ENCODE measurements around the gene MAST3. TPM values are rescaled to one million over a fixed set of nuclear protein-coding genes. Genes with fewer than 3 reads are reported as not detected.
A peak's percentile ranks its signal among the peaks of the same experiment; 100 is the strongest.

The MAST3 gene
- total RNA-seq, 2 donors from 2014 or later: 30.3 to 31.4 TPM

- Mint-ChIP-seq H3K36me3 (no peaks in the 10 kb centered on the region), H3K4me1 (ENCODE audit: low read depth in 2 of 2) (peaks cover 20 to 30% of the 10 kb centered on the region in 2 donors), H3K4me3 (peak overlapping the region; percentile 60), H3K27me3 (no peaks in the 10 kb centered on the region), H3K27ac (no peak overlapping the region), H3K9me3 (no peaks in the 10 kb centered on the region)
- ATAC-seq (no peak), DNase-seq (ENCODE audit: low spot score) (no peak)
Measured at GRCh38 chr19:18110609-18111232, 13.1 kb downstream of the MAST3 start.

- peak in 1 of 2 donors; percentile 50 for ATAC-seq
Measured at GRCh38 chr19:18112989-18113478, 15.5 kb downstream of the MAST3 start.

GRCh38 chr19:18113827-18114226 is 16.2 kb downstream of the MAST3 start:
- ATAC-seq: no peak
- Mint-ChIP-seq H3K4me3 (no peak overlapping the region), H3K27me3 (no peaks in the 10 kb centered on the region), H3K36me3 (no peaks in the 10 kb centered on the region), H3K9me3 (no peaks in the 10 kb centered on the region), H3K27ac (no peak overlapping the region), H3K4me1 (ENCODE audit: low read depth in 2 of 2) (peaks cover 24 to 39% of the 10 kb centered on the region in 2 donors)
- DNase-seq (ENCODE audit: low spot score): no peak

More at GRCh38 chr19:18112989-18113478, 15.5 kb downstream of the MAST3 start:
- Mint-ChIP-seq H3K27ac (peak overlapping the region in 1 of 2 donors; percentile 23), H3K27me3 (no peaks in the 10 kb centered on the region), H3K9me3 (no peaks in the 10 kb centered on the region), H3K4me3 (no peak overlapping the region), H3K4me1 (ENCODE audit: low read depth in 2 of 2) (peaks cover 23 to 39% of the 10 kb centered on the region in 2 donors), H3K36me3 (no peaks in the 10 kb centered on the region)
- DNase-seq (ENCODE audit: low spot score): peak; percentile 81

DNA sequence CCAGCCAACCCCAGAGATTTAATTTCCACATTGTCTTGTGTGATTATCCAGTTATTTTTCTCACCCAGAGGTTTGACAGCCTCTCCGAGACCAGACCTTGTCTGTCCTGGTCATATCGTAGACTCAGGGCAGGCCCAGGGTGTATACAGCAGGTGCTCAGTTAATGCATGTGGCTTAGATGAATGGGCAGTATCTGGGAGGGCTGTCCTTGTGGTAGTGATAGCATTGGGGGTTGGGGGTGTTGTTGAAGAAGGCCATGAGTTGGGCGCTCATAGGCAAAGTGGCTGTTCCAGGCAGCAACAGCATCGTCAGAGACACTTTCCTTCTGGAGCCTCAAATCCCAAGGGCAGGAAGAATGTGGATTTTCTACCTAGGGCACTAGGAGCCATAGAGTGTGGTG is 16.9 kb downstream of the MAST3 start:
- DNase-seq (ENCODE audit: low spot score) (no peak), ATAC-seq (no peak)
- no peaks in the 10 kb centered on the region for H3K9me3 Mint-ChIP-seq
- H3K27ac Mint-ChIP-seq: no peak overlapping the region
- no peak overlapping the region for H3K4me3 Mint-ChIP-seq
- no peaks in the 10 kb centered on the region for H3K36me3 Mint-ChIP-seq
- H3K27me3 Mint-ChIP-seq: no peaks in the 10 kb centered on the region
- peaks cover 27 to 39% of the 10 kb centered on the region in 2 donors for H3K4me1 Mint-ChIP-seq (ENCODE audit: low read depth in 2 of 2)

GRCh38 chr19:18117364-18117691 is 19.8 kb downstream of the MAST3 start:
- no peak for ATAC-seq
- Mint-ChIP-seq H3K27ac (peak overlapping the region; percentile 52 to 69), H3K36me3 (no peaks in the 10 kb centered on the region), H3K27me3 (no peaks in the 10 kb centered on the region), H3K9me3 (no peaks in the 10 kb centered on the region), H3K4me1 (ENCODE audit: low read depth in 2 of 2) (peaks cover 34 to 47% of the 10 kb centered on the region in 2 donors), H3K4me3 (peak overlapping the region; percentile 82)
- no peak for DNase-seq (ENCODE audit: low spot score)

- no peaks in the 10 kb centered on the region for H3K27me3 Mint-ChIP-seq
- ATAC-seq (peak; percentile 96 to 97), DNase-seq (ENCODE audit: low spot score) (peak; percentile 97)
- peak overlapping the region; percentile 52 to 81 for H3K27ac Mint-ChIP-seq
- no peaks in the 10 kb centered on the region for H3K36me3 Mint-ChIP-seq
- peaks cover 29 to 44% of the 10 kb centered on the region in 2 donors for H3K4me1 Mint-ChIP-seq (ENCODE audit: low read depth in 2 of 2)
- H3K9me3 Mint-ChIP-seq: no peaks in the 10 kb centered on the region
- peak overlapping the region; percentile 87 for H3K4me3 Mint-ChIP-seq
Measured at GRCh38 chr19:18117692-18118378, 20.3 kb downstream of the MAST3 start.

- no peak for ATAC-seq
- H3K4me1 Mint-ChIP-seq (ENCODE audit: low read depth in 2 of 2): peaks cover 30 to 44% of the 10 kb centered on the region in 2 donors
- H3K27me3 Mint-ChIP-seq: no peaks in the 10 kb centered on the region
- no peak for DNase-seq (ENCODE audit: low spot score)
- no peaks in the 10 kb centered on the region for H3K9me3 Mint-ChIP-seq
- peak overlapping the region; percentile 77 to 81 for H3K27ac Mint-ChIP-seq
- H3K36me3 Mint-ChIP-seq: no peaks in the 10 kb centered on the region
- H3K4me3 Mint-ChIP-seq: peak overlapping the region; percentile 87
Measured at GRCh38 chr19:18118420-18119012, 20.9 kb downstream of the MAST3 start.

GRCh38 chr19:18119013-18119716 is 21.6 kb downstream of the MAST3 start:
- Mint-ChIP-seq H3K27me3 (no peaks in the 10 kb centered on the region), H3K4me1 (ENCODE audit: low read depth in 2 of 2) (peaks cover 31 to 39% of the 10 kb centered on the region in 2 donors), H3K27ac (peak overlapping the region; percentile 77 to 81), H3K4me3 (peak overlapping the region; percentile 87), H3K9me3 (no peaks in the 10 kb centered on the region), H3K36me3 (no peaks in the 10 kb centered on the region)
- no peak for DNase-seq (ENCODE audit: low spot score)
- ATAC-seq: no peak

DNA sequence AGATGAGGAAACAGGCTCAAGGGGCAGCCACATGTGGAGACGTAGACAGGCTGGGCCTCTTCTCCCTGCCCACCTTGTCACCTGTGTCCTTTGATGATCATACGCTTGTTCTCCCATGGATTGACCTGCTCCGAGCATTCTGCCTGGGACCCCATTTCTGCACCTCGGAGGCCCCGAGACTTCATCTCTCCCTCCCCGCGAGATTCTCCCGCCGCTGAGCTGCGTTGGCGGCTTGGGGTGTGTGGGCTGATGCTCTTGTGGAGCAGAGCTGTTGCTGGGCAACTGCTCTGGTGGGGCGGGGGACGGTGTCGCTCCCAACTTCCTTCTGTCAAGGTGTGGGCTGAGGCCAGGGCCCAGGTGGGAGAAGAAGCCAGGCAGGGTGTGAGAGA is 22.1 kb downstream of the MAST3 start:
- peak overlapping the region; percentile 87 for H3K4me3 Mint-ChIP-seq
- peaks cover 33 to 38% of the 10 kb centered on the region in 2 donors for H3K4me1 Mint-ChIP-seq (ENCODE audit: low read depth in 2 of 2)
- no peak for ATAC-seq
- H3K27me3 Mint-ChIP-seq: no peaks in the 10 kb centered on the region
- H3K9me3 Mint-ChIP-seq: no peaks in the 10 kb centered on the region
- no peak for DNase-seq (ENCODE audit: low spot score)
- H3K27ac Mint-ChIP-seq: peak overlapping the region; percentile 77 to 81
- H3K36me3 Mint-ChIP-seq: no peaks in the 10 kb centered on the region

GRCh38 chr19:18120127-18120526 is 22.5 kb downstream of the MAST3 start:
- Mint-ChIP-seq H3K27me3 (no peaks in the 10 kb centered on the region), H3K4me1 (ENCODE audit: low read depth in 2 of 2) (peaks cover 33% of the 10 kb centered on the region in 2 donors), H3K4me3 (peak overlapping the region; percentile 87), H3K36me3 (no peaks in the 10 kb centered on the region), H3K9me3 (no peaks in the 10 kb centered on the region), H3K27ac (peak overlapping the region; percentile 77 to 81)
- ATAC-seq (no peak), DNase-seq (ENCODE audit: low spot score) (no peak)

GRCh38 chr19:18121166-18121565 is 23.6 kb downstream of the MAST3 start:
- Mint-ChIP-seq H3K9me3 (no peaks in the 10 kb centered on the region), H3K27me3 (no peaks in the 10 kb centered on the region), H3K4me1 (ENCODE audit: low read depth in 2 of 2) (peaks cover 27% of the 10 kb centered on the region in 2 donors), H3K27ac (no peak overlapping the region), H3K36me3 (peaks cover 3% of the 10 kb centered on the region), H3K4me3 (no peak overlapping the region)
- DNase-seq (ENCODE audit: low spot score) (no peak), ATAC-seq (no peak)

- DNase-seq (ENCODE audit: low spot score) (no peak), ATAC-seq (no peak)
- Mint-ChIP-seq H3K27ac (peak overlapping the region in 1 of 2 donors; percentile 21), H3K9me3 (no peaks in the 10 kb centered on the region), H3K27me3 (no peaks in the 10 kb centered on the region), H3K4me1 (ENCODE audit: low read depth in 2 of 2) (peaks cover 20 to 24% of the 10 kb centered on the region in 2 donors), H3K36me3 (peaks cover 4% of the 10 kb centered on the region), H3K4me3 (no peak overlapping the region)
Measured at GRCh38 chr19:18122424-18122823, 24.8 kb downstream of the MAST3 start.

DNA sequence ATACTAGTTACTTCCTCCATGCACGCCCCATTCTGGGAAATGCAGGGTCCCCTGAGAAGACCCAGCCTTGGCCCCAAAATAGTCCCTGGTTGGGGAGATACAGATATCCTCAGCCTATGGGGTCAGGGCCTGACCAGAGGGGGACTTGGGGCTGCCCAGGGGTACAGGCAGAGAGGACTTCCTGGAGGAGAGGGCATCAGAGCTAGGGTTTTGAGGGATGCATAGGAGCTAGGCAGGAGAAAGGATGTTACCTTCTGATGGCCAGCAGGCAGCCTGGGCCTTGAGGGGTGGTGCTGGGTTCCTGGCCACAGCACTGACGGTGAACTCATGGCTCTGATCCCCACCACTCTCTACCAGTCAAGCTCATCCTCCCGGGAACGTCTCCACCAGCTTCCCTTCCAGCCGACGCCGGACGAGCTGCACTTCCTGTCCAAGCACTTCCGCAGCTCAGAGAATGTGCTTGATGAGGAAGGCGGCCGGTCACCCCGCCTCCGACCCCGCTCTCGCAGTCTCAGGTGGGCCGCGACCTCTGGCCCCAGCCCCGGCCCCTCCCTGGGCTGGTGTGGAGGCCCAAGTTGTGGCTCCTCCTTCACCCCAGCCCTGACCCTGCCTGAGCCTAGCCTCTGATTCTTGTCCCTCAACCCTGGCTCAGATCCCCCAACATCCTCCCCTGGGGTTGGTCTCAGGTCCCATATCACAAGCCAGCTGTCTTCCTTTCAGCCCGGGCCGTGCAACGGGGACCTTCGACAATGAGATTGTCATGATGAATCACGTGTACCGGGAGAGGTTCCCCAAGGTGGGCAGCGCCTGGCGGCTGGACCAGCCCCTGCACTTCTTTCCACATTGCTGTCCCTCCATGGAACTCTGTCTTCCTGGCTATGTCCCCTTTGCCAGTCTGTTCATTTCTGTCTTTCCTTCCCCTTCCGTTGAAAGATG is 25.6 kb downstream of the MAST3 start:
- Mint-ChIP-seq H3K4me3 (no peak overlapping the region), H3K27me3 (no peaks in the 10 kb centered on the region), H3K9me3 (no peaks in the 10 kb centered on the region), H3K36me3 (peaks cover 4% of the 10 kb centered on the region), H3K4me1 (ENCODE audit: low read depth in 2 of 2) (peaks cover 23 to 25% of the 10 kb centered on the region in 2 donors), H3K27ac (no peak overlapping the region)
- DNase-seq (ENCODE audit: low spot score) (no peak), ATAC-seq (no peak)
